Stimulated activated CD8-positive, alpha-beta memory T cell treated with anti-CD3 and anti-CD28 coated beads, Interleukin-12 subunit alpha, Interleukin-12 subunit beta, amount 100 ng/mL, for 24 hours (primary cell): ENCODE data around the gene PRSS22.

ENCODE experiments used
- DNase-seq: peaks from one replicate; pipeline ENCODE4 v3.0.0-alpha.2; 2020; ENCODE audit errors: extremely low read depth

The PRSS22 gene

DNA sequence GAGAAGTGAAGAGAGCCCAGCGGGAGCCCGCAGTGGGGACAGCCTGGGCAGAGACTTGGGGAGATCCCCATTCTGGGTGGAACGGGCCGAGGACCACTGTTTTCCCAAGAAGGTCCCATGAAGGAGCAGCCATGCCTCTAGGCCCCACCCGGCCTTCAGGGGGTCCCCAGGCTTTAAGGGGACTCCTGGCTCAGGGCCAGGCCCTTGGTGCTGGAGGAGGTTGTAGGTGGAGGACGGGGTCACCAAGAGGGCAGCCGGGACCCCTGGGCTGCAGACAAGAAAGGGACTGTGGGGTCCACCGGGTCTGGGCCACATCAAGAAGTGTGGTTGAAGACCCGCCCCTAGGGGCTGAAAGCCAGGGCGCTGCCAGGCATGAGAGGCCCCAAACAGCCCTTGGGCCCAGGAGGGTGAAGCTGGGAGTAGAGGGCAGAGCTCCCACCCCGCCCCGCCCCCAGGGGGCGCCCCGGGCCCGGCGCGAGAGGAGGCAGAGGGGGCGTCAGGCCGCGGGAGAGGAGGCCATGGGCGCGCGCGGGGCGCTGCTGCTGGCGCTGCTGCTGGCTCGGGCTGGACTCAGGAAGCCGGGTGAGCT lies 41.1 kb downstream of the PRSS22 start, which contains the start of gene PRSS21:
Gene PRSS21, plus strand, starts transcription at position 487 of the 589 bp plus-strand sequence. Its CDS starts 32 bp downstream, at position 519.
- no peak for DNase-seq

DNA sequence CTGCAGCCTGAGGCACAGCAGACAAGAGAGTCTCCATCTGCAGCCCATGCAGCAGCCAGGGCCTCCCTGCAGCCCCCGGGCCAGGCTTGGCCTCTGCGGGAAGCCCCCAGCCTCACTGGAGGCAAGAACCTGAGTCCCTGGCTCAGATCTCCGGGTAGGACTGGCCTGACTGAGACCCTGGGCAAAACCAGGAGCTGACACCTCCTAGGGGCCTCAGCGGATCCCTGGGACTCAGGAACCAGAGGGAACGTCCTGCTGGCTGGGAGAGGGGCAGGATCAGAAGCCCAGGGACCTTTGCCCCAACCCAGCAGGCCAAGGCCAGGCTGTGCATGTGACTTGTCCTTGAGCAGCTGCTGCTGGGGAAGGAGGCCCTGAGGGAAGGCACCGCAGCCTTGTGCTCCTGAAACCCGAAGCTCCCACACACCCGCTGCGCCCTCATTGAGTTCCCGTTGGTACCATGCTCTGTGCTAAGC lies 42.6 kb downstream of the PRSS22 start:
- no peak for DNase-seq

DNA sequence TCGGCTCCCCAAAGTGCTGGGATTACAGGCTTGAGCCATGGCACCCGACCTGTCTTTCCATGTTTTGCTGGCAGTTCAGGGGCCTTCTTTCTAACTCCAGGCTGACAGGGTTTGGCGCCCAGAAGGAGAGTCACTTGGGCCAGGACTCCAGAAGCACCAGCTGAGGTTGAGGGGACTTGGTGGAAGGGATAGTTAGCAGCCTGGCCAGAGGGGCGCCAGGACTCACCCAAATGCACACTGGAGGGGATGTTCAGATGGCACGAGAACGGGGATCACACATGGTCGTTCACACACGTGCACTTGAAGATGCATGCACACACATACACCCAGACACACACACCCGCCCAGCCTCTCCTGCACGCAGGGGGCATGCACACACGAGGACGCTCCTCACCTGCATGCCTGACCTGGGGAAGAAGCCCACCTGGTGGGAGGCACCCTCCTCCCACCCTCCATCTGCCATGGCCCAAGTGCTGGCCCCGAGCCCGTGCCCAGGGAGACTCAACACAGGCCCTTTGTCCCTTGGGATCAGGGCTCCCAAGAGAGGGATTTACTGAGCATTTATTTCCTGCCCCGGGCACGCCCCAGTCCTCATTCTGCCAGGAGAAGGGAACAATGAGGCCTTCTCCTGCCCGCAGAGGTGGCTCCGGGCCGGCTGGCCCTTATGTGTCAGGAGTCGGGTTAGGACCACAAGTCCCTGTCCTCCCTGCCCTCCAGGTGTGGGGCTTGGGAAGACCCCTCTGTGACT lies 43.2 kb downstream of the PRSS22 start:
- DNase-seq = no peak

DNA sequence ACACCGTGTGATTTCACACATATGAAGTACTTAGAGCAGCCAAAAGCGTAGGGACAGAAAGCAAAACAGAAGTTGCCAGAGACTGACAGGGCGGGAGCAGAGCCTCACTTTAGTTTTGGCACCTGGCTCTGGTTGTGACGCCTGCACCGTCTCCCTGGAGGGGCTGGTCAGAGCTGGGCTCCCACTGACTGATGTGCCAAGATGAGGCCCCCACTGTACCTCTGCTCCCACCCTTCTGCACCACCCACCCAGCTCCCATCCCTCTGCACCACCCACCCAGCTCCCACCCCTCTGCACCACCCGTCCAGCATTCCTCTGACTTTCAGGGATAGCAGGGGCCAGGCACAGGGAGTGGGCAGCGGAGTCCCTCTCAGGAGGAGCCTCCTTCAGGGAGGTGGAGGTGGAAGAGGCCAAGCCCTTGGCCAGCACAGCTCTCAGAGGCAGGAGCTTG lies 44.2 kb downstream of the PRSS22 start:
- no peak for DNase-seq

DNA sequence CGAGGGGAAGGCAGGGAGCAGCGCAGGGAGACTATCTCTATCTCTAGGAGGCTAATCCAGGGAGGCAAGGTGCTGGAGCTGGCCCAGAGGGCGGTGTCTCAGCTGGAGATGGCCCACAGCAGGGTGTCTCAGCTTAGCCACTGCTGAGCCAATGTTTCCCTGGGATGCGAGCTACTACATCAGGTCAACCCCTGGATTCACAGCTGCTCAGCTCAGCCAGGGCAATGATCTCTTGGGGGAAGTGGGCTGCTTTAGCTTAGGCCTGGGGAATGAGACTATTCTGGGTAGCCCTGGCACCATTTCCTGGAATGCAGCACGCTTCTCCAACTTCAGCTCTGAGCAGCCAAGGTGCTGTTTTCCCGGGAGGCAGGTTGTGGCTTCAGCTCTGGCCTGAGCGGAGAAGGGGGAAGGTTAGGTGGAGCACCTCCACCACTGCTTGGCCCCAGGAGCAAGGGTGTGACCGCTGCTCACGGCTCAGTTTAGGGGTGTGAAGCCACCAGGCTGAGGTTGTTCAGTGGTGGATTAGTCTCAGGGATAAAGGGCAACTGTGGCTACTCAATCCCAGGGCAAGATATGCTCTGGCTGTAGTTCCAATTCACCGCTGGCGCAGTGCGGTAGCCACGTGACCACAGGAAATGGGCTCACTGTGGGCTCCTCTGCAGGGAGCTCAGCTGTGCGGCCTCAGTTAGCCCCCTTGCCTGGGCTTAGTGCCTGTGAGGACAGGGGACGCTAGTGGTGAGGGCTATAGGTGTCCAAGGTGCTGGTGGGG lies 46.1 kb downstream of the PRSS22 start:
- no peak for DNase-seq

DNA sequence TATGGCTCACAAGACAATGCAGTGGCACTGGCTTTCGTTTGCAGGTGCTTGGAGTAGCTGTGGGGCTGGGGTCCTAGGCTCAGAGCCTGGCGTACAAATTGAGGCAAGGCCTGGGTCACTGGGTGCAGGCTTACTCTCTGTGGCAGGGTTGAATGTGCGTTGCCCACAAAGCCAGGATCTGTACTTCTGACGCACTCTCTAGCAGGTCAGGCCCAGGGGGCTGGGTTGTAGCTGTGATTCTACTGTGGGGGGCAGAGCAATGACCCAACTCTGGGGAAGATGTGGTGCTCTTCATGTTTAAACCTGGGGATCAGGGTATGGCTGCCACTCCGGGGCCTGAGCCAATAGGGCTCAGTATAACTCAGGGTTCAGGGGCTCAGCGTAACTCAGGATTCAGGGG lies 47.3 kb downstream of the PRSS22 start:
- no peak for DNase-seq

DNA sequence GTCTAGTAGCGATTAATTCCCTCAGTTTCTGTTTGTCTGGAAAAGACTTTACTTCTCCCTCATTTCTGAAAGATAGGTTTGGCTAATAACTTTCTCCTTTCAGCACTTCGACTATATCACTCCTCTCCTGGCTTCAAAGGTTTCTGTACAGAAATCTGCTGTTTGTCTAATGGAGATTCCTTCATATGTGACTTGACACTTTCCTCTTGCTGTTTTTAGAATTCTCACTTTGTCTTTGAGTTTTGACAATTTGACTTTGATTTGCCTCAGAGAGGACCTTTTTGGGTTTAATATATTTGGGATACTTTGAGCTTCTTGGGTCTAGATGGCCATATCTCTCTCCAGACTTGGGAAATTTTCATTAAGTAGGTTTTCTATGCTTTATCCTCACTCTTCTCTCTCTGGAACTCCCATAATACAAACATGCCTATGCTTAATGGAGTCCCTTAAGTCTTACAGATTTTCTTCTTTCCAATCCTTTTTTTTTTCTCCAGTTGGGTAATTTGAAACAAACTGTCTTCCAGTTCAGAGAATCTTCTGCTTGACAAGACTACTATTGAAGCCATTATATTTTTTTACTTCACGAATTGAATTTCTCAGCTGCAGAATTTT lies 48.7 kb downstream of the PRSS22 start:
- no peak for DNase-seq

DNA sequence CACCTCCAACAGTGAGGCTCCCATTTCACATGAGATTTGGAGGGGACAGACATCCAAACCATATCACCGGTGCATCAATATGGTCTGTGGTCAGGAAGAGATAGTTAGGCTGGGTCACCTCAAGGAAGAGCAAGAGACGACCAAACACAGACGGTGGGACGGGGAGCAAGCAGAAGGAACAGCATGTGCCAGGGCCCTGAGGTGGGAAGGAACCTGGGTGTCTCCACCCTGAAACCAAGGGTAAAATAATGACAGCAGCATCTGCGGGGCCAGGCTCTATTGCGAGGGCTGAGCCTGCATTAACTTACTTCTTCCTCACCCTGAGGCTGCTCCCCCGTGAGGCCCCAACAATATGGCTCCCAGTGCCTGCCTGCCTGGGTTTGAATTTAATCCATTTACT lies 49.8 kb downstream of the PRSS22 start:
- DNase-seq = no peak

DNA sequence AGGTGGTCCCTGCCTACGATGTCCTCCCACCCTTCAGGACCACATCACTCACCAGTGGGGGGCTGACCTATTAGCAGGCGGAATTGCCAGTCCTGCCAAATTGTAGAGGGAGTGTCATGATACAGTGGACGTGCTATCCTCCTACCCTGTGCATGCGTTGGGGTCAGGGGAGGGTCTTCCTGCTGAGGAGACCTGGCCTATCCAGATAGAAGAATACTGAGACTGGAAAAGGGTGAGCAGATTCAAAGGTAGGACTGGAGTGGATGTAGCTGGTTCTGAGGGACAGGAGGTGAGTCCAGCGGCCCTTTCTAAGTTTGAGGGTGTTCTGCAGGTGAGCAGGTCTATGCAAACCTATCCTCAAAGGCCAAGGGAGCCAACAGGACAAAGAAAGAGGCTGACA lies 51.7 kb downstream of the PRSS22 start:
- DNase-seq = no peak

DNA sequence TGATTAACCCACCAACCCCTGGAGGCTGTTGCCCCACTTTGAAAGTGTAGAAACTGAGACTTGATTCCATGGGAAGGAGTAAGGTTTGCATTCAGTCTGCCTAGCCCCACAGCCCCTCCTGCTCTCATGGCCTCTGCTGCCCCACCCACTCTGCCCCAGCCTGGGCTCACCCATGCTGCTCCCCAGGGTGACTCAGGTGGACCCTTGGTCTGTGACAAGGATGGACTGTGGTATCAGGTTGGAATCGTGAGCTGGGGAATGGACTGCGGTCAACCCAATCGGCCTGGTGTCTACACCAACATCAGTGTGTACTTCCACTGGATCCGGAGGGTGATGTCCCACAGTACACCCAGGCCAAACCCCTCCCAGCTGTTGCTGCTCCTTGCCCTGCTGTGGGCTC lies 53.2 kb downstream of the PRSS22 start:
- no peak for DNase-seq

DNA sequence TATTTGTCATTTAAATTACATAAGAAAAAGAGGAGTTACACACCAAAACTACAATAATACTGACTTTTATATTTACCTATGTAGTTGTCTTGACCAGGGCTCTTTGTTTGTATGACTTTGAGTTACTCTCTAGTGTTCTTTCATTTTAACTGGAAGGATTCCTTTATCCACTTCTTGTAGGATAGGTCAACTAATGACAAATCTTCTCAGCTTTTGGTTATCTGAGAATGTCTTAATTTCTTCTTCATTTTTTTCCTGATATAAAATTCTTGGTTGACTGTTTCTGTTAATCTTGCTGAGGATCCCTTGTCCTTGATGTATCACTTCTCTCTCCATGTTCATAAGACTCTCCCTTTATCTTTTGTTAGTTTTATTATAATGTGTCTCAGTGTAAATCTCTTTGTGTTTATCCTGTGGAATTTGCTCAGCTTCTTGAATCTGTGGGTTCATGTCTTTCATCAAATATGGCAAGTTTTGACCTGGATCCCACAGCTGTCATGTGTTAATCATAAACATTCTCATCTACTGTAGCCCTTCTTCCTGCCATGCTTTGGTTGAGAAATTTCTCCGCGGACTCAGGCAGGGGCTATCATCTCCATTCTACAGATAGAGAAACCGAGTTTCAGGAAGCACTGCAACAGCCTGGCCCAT lies 54.3 kb downstream of the PRSS22 start:
- no peak for DNase-seq
